ENCODE measurements around the gene PTGER1.
"Not testable (repeated sequence)": the region's sequence is repeated elsewhere in the genome, so short reads cannot be mapped to it uniquely, and the experiment has no call there.

PTGER1 gene

GRCh38 chr19:14473978-14474578 is 1.1 kb downstream of the PTGER1 start:
- DNase-seq (ENCODE audit: low read depth, low spot score) = no peak

- no peak for DNase-seq (ENCODE audit: low read depth, low spot score)
These were observed 1.8 kb downstream of the PTGER1 start for GRCh38 chr19:14473073-14473977.

- no peak for DNase-seq (ENCODE audit: low read depth, low spot score)
These were observed 2.8 kb downstream of the PTGER1 start for GRCh38 chr19:14472202-14472938.

GRCh38 chr19:14471436-14472187 is 3.5 kb downstream of the PTGER1 start:
- no peak for DNase-seq (ENCODE audit: low read depth, low spot score)

GRCh38 chr19:14470031-14470876 is 4.9 kb downstream of the PTGER1 start:
- DNase-seq (ENCODE audit: low read depth, low spot score) = no peak

- no peak for DNase-seq (ENCODE audit: low read depth, low spot score)
These were observed 7.3 kb downstream of the PTGER1 start for GRCh38 chr19:14467816-14468215.

GRCh38 chr19:14467391-14467790 is 7.8 kb downstream of the PTGER1 start:
- DNase-seq (ENCODE audit: low read depth, low spot score) = no peak

- DNase-seq (ENCODE audit: low read depth, low spot score) = no peak
These were observed 11.4 kb downstream of the PTGER1 start for GRCh38 chr19:14463747-14464146.

GRCh38 chr19:14462401-14462800 is 12.8 kb downstream of the PTGER1 start:
- DNase-seq (ENCODE audit: low read depth, low spot score) = not testable (repeated sequence)

GRCh38 chr19:14460935-14461334 is 14.2 kb downstream of the PTGER1 start:
- DNase-seq (ENCODE audit: low read depth, low spot score) = no peak

- DNase-seq (ENCODE audit: low read depth, low spot score) = no peak
These were observed 15.5 kb downstream of the PTGER1 start for GRCh38 chr19:14459703-14460102.

GRCh38 chr19:14452303-14452702 is 22.9 kb downstream of the PTGER1 start:
- not testable (repeated sequence) for DNase-seq (ENCODE audit: low read depth, low spot score)

GRCh38 chr19:14450876-14451275 is 24.3 kb downstream of the PTGER1 start:
- no peak for DNase-seq (ENCODE audit: low read depth, low spot score)

GRCh38 chr19:14450168-14450874 is 24.8 kb downstream of the PTGER1 start:
- DNase-seq (ENCODE audit: low read depth, low spot score) = no peak

GRCh38 chr19:14449321-14449720 is 25.8 kb downstream of the PTGER1 start:
- no peak for DNase-seq (ENCODE audit: low read depth, low spot score)

GRCh38 chr19:14446336-14447036 is 28.7 kb downstream of the PTGER1 start:
- no peak for DNase-seq (ENCODE audit: low read depth, low spot score)

- no peak for DNase-seq (ENCODE audit: low read depth, low spot score)
These were observed 31.4 kb downstream of the PTGER1 start for GRCh38 chr19:14443632-14444216.

GRCh38 chr19:14442891-14443631 is 32.1 kb downstream of the PTGER1 start:
- DNase-seq (ENCODE audit: low read depth, low spot score) = no peak

Measured in smooth muscle cell of the brain vasculature (primary cell).